Ectodermal cell (in vitro differentiated cells): ENCODE results near the gene UBE4B.

Source experiments
- H3K27ac ChIP-seq: 2 replicates; pipeline ENCODE4 v1.7.0; 2013; ENCODE audit warnings: mild to moderate bottlenecking, low read depth, low read length; ENCODE audit not compliant: insufficient read depth, poor library complexity, severe bottlenecking
- H3K27me3 ChIP-seq: 2 replicates; pipeline ENCODE4 v1.7.0; 2013; ENCODE audit warnings: mild to moderate bottlenecking, low read length; ENCODE audit not compliant: insufficient read depth, control insufficient read depth, poor library complexity, severe bottlenecking
- H3K36me3 ChIP-seq: one replicate; pipeline ENCODE4 v1.7.0; 2013; ENCODE audit warnings: low read length; ENCODE audit not compliant: control insufficient read depth, insufficient read depth
- H3K4me1 ChIP-seq: one replicate; pipeline ENCODE4 v1.7.0; 2013; ENCODE audit warnings: low read length; ENCODE audit not compliant: control insufficient read depth, insufficient read depth
- H3K4me3 ChIP-seq: 2 replicates; pipeline ENCODE4 v1.7.0; 2013; ENCODE audit warnings: low read depth, low read length, control low read depth; ENCODE audit not compliant: insufficient read depth
- H3K9me3 ChIP-seq: 2 replicates; pipeline ENCODE4 v1.7.0; 2013; ENCODE audit warnings: mild to moderate bottlenecking, low read length, moderate library complexity; ENCODE audit not compliant: control insufficient read depth
- WGBS, 2 experiments: methylation state at CpG; one replicate each; pipeline ENCODE4 v1.1.7; 2013; ENCODE audit warnings: missing lambda C conversion rate in 2 of 2; 5-methylcytosine and 5-hydroxymethylcytosine counted together

The UBE4B gene

GRCh38 chr1:10082785-10083479 is 50.2 kb downstream of the UBE4B start:
- no peaks in the 10 kb centered on the region for H3K4me1 ChIP-seq
- H3K27ac ChIP-seq = no peak overlapping the region
- 94 to 95% methylated on average over 2 to 3 of the region's 3 CpGs for WGBS, 2 experiments
- H3K9me3 ChIP-seq = no peaks in the 10 kb centered on the region
- no peaks in the 10 kb centered on the region for H3K36me3 ChIP-seq
- no peaks in the 10 kb centered on the region for H3K27me3 ChIP-seq
- H3K4me3 ChIP-seq = no peak overlapping the region

GRCh38 chr1:10084045-10084444 is 51.3 kb downstream of the UBE4B start:
- H3K27ac ChIP-seq = no peak overlapping the region
- WGBS, 2 experiments = 90 to 95% methylated on average over 3 of the region's 3 CpGs
- H3K9me3 ChIP-seq = no peaks in the 10 kb centered on the region
- no peaks in the 10 kb centered on the region for H3K27me3 ChIP-seq
- no peaks in the 10 kb centered on the region for H3K36me3 ChIP-seq
- H3K4me1 ChIP-seq = no peaks in the 10 kb centered on the region
- H3K4me3 ChIP-seq = no peak overlapping the region

GRCh38 chr1:10085076-10085475 is 52.3 kb downstream of the UBE4B start:
- Histone ChIP-seq H3K9me3 (no peaks in the 10 kb centered on the region), H3K4me1 (no peaks in the 10 kb centered on the region), H3K27me3 (no peaks in the 10 kb centered on the region), H3K4me3 (no peak overlapping the region), H3K36me3 (no peaks in the 10 kb centered on the region), H3K27ac (no peak overlapping the region)
- 82 to 87% methylated on average over 5 of the region's 5 CpGs for WGBS, 2 experiments

- Histone ChIP-seq H3K27me3 (no peaks in the 10 kb centered on the region), H3K27ac (no peak overlapping the region)
Measured at GRCh38 chr1:10087210-10087609, 54.5 kb downstream of the UBE4B start.

GRCh38 chr1:10101929-10102328 is 69.2 kb downstream of the UBE4B start:
- Histone ChIP-seq H3K27ac (no peak overlapping the region), H3K9me3 (no peaks in the 10 kb centered on the region), H3K36me3 (peaks cover 22% of the 10 kb centered on the region), H3K4me3 (no peak overlapping the region), H3K27me3 (no peaks in the 10 kb centered on the region), H3K4me1 (no peaks in the 10 kb centered on the region)

More at GRCh38 chr1:10087210-10087609, 54.5 kb downstream of the UBE4B start:
- Histone ChIP-seq H3K36me3 (no peaks in the 10 kb centered on the region), H3K9me3 (no peaks in the 10 kb centered on the region), H3K4me3 (no peak overlapping the region), H3K4me1 (no peaks in the 10 kb centered on the region)

- H3K4me3 ChIP-seq = no peak overlapping the region
- 90 to 94% methylated on average over 4 of the region's 5 CpGs for WGBS, 2 experiments
- no peaks in the 10 kb centered on the region for H3K4me1 ChIP-seq
- H3K27ac ChIP-seq = no peak overlapping the region
- no peaks in the 10 kb centered on the region for H3K27me3 ChIP-seq
- H3K36me3 ChIP-seq = peaks cover 22% of the 10 kb centered on the region
- no peaks in the 10 kb centered on the region for H3K9me3 ChIP-seq
Measured at GRCh38 chr1:10103193-10103592, 70.4 kb downstream of the UBE4B start.

- Histone ChIP-seq H3K4me3 (no peak overlapping the region), H3K27ac (no peak overlapping the region), H3K9me3 (no peaks in the 10 kb centered on the region), H3K36me3 (peaks cover 22% of the 10 kb centered on the region), H3K27me3 (no peaks in the 10 kb centered on the region), H3K4me1 (no peaks in the 10 kb centered on the region)
- no CpG with 5 or more reads among the region's 1 CpG for WGBS, 2 experiments
Measured at GRCh38 chr1:10104834-10105233, 72.1 kb downstream of the UBE4B start.

- H3K9me3 ChIP-seq = no peaks in the 10 kb centered on the region
- no peak overlapping the region for H3K27ac ChIP-seq
- H3K36me3 ChIP-seq = peaks cover 22% of the 10 kb centered on the region
- H3K27me3 ChIP-seq = no peaks in the 10 kb centered on the region
- H3K4me1 ChIP-seq = no peaks in the 10 kb centered on the region
- WGBS, 2 experiments = 93 to 96% methylated on average over 4 of the region's 4 CpGs
- no peak overlapping the region for H3K4me3 ChIP-seq
Measured at GRCh38 chr1:10105484-10105883, 72.7 kb downstream of the UBE4B start.

GRCh38 chr1:10106241-10106640 is 73.5 kb downstream of the UBE4B start:
- Histone ChIP-seq H3K27ac (no peak overlapping the region), H3K36me3 (peaks cover 21% of the 10 kb centered on the region), H3K4me3 (no peak overlapping the region), H3K27me3 (no peaks in the 10 kb centered on the region), H3K4me1 (no peaks in the 10 kb centered on the region), H3K9me3 (no peaks in the 10 kb centered on the region)
- WGBS, 2 experiments = 94 to 96% methylated on average over 17 of the region's 17 CpGs

- H3K4me3 ChIP-seq = no peak overlapping the region
- H3K4me1 ChIP-seq = no peaks in the 10 kb centered on the region
- no peak overlapping the region for H3K27ac ChIP-seq
- 92 to 94% methylated on average over 7 of the region's 7 CpGs for WGBS, 2 experiments
- no peaks in the 10 kb centered on the region for H3K27me3 ChIP-seq
- H3K9me3 ChIP-seq = no peaks in the 10 kb centered on the region
- peaks cover 23% of the 10 kb centered on the region for H3K36me3 ChIP-seq
Measured at GRCh38 chr1:10106756-10107475, 74.2 kb downstream of the UBE4B start.
